Neural progenitor cell (in vitro differentiated cells): Measurements from ENCODE around the gene PRKCD. TPM values are rescaled to one million over a fixed set of nuclear protein-coding genes. Genes with fewer than 3 reads are reported as not detected.

Source experiments
- DNase-seq: peaks from one replicate; pipeline ENCODE4 v3.0.0-alpha.2; 2016; ENCODE audit warnings: low spot score
- H2AFZ ChIP-seq: fragments of 200-600 bp; sonication (generic); replicated peaks from 2 replicates; pipeline ENCODE4 v1.6.1; 2016; ENCODE audit warnings: antibody characterized with exemption
- H3F3A ChIP-seq: fragments of 200-600 bp; sonication (generic); 2 replicates; pipeline ENCODE4 v1.6.1; 2016; ENCODE audit warnings: antibody characterized with exemption, low read depth
- H3K27ac ChIP-seq: fragments of 200-600 bp; sonication (generic); 2 replicates; pipeline ENCODE4 v1.5.1; 2016; ENCODE audit warnings: mild to moderate bottlenecking
- H3K27me3 ChIP-seq: fragments of 200-600 bp; sonication (generic); 2 replicates; pipeline ENCODE4 v1.6.1; 2016; ENCODE audit warnings: mild to moderate bottlenecking, moderate library complexity
- H3K36me3 ChIP-seq: fragments of 200-600 bp; sonication (generic); 2 replicates; pipeline ENCODE4 v1.5.1; 2016
- H3K4me1 ChIP-seq: fragments of 200-600 bp; sonication (generic); 2 replicates; pipeline ENCODE4 v1.6.1; 2016; ENCODE audit warnings: mixed run types
- H3K4me2 ChIP-seq: fragments of 200-600 bp; sonication (generic); 2 replicates; pipeline ENCODE4 v1.6.1; 2016
- H3K4me3 ChIP-seq: fragments of 200-600 bp; sonication (generic); 2 replicates; pipeline ENCODE4 v1.5.1; 2016
- H3K79me2 ChIP-seq: fragments of 200-600 bp; sonication (generic); 2 replicates; pipeline ENCODE4 v1.6.1; 2016; ENCODE audit warnings: low read depth
- H3K9ac ChIP-seq: fragments of 200-600 bp; sonication (generic); 2 replicates; pipeline ENCODE4 v1.6.1; 2016
- H3K9me3 ChIP-seq: fragments of 200-600 bp; sonication (generic); 2 replicates; pipeline ENCODE4 v1.5.1; 2016; ENCODE audit warnings: low read depth
- H4K20me1 ChIP-seq: fragments of 200-600 bp; sonication (generic); 2 replicates; pipeline ENCODE4 v1.6.1; 2016; ENCODE audit warnings: low read depth
- H3K27ac Mint-ChIP-seq: 3 replicates; pipeline ENCODE4 v1.8.0; 2021; ENCODE audit warnings: mixed read lengths
- H3K27me3 Mint-ChIP-seq: 2 replicates; pipeline ENCODE4 v1.8.0; 2022; ENCODE audit warnings: low read depth, mild to moderate bottlenecking, inconsistent platforms, moderate library complexity, mixed read lengths; ENCODE audit not compliant: insufficient read depth
- H3K36me3 Mint-ChIP-seq: 3 replicates; pipeline ENCODE4 v1.8.0; 2021; ENCODE audit warnings: mixed read lengths
- H3K4me1 Mint-ChIP-seq: 3 replicates; pipeline ENCODE4 v1.8.0; 2021; ENCODE audit warnings: mixed read lengths
- H3K4me3 Mint-ChIP-seq: 3 replicates; pipeline ENCODE4 v1.8.0; 2021; ENCODE audit warnings: mild to moderate bottlenecking, moderate library complexity, mixed read lengths
- H3K9me3 Mint-ChIP-seq: 3 replicates; pipeline ENCODE4 v1.8.0; 2020; ENCODE audit warnings: mixed read lengths
- CTCF ChIP-seq: fragments of 200-600 bp; sonication (generic); IDR thresholded peaks from 2 replicates; pipeline ENCODE4 v1.5.1; 2017; ENCODE audit warnings: antibody characterized with exemption, mild to moderate bottlenecking
- EZH2 ChIP-seq: fragments of 200-600 bp; sonication (generic); IDR thresholded peaks from 2 replicates; pipeline ENCODE4 v1.6.1; 2017; ENCODE audit warnings: antibody characterized with exemption, mild to moderate bottlenecking, moderate library complexity
- EZH2phosphoT487 ChIP-seq: fragments of 200-600 bp; sonication (generic); IDR thresholded peaks from 2 replicates; pipeline ENCODE4 v1.6.1; 2017; ENCODE audit warnings: antibody characterized with exemption
- total RNA-seq: library from RNA; depleted of rRNA; stranded (reverse); fragments of >200 nt; gene quantifications from 2 replicates; pipeline ENCODE4 v1.2.3, GENCODE V29; 2015; ENCODE audit warnings: low replicate concordance

Gene PRKCD
- total RNA-seq, 1 donor from 2014 or later: 8.9 TPM

DNA sequence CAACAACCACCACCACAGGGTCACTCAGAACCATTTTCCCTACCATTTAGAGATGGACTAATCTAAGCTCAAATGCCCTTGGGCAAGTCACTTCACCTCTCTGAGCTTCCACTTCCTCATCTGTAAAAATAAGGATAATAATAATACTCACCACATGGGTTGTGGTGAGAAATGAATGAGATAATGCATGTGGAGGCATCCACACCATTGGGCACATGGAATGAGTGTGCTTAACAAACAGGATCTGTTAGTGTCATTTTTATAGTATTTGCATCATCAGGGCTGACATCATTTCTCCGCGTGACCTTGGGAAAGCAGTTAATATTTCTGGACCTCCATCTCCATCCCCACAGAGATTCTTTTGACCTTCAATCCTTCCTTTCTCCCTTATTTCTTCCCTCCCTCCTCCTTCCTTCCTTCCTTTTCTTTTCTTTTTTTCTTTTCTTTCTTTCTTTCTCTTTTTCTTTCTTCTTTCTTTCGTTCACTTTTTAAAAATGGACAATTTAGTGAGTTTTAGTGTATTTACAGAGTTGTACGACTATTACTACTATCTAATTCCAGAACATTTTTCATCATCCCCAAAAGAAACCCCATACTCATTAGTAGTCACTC, 23.1 kb upstream of the PRKCD start:
- DNase-seq: no peak
- Mint-ChIP-seq H3K4me3 (no peak overlapping the region), H3K27me3 (peaks cover 7% of the 10 kb centered on the region), H3K36me3 (no peaks in the 10 kb centered on the region), H3K4me1 (no peaks in the 10 kb centered on the region), H3K27ac (no peak overlapping the region), H3K9me3 (no peaks in the 10 kb centered on the region)
- Histone ChIP-seq H3K79me2 (no peaks in the 10 kb centered on the region), H3K9ac (no peak overlapping the region), H3K4me3 (no peak overlapping the region), H3K36me3 (no peaks in the 10 kb centered on the region), H3K27me3 (no peaks in the 10 kb centered on the region), H3K27ac (no peak overlapping the region), H2AFZ (no peak overlapping the region), H3K9me3 (no peaks in the 10 kb centered on the region), H3K4me1 (no peaks in the 10 kb centered on the region), H4K20me1 (no peaks in the 10 kb centered on the region), H3K4me2 (no peak overlapping the region), H3F3A (no peaks in the 10 kb centered on the region)
- no peak for TF ChIP-seq CTCF
- TF ChIP-seq EZH2phosphoT487: no peak
- TF ChIP-seq EZH2: no peak

GRCh38 chr3:53139906-53140846, 20.8 kb upstream of the PRKCD start:
- Histone ChIP-seq H4K20me1 (no peaks in the 10 kb centered on the region), H3K4me1 (no peaks in the 10 kb centered on the region), H3K27ac (no peak overlapping the region), H3K9me3 (no peaks in the 10 kb centered on the region), H2AFZ (no peak overlapping the region), H3K9ac (no peak overlapping the region), H3K79me2 (no peaks in the 10 kb centered on the region), H3K36me3 (no peaks in the 10 kb centered on the region), H3K4me3 (no peak overlapping the region), H3F3A (no peaks in the 10 kb centered on the region), H3K4me2 (no peak overlapping the region), H3K27me3 (no peaks in the 10 kb centered on the region)
- no peaks in the 10 kb centered on the region for H3K36me3 Mint-ChIP-seq
- peaks cover 3% of the 10 kb centered on the region for H3K27me3 Mint-ChIP-seq
- H3K4me1 Mint-ChIP-seq: no peaks in the 10 kb centered on the region
- peak overlapping the region; percentile 22 for H3K27ac Mint-ChIP-seq
- no peak overlapping the region for H3K4me3 Mint-ChIP-seq
- no peaks in the 10 kb centered on the region for H3K9me3 Mint-ChIP-seq
- no peak for DNase-seq
- TF ChIP-seq EZH2phosphoT487 (no peak), CTCF (no peak), EZH2 (no peak)

- Histone ChIP-seq H3K4me3 (no peak overlapping the region), H3K9me3 (no peaks in the 10 kb centered on the region), H2AFZ (no peak overlapping the region), H3K27me3 (no peaks in the 10 kb centered on the region), H3K79me2 (no peaks in the 10 kb centered on the region), H3K4me2 (no peak overlapping the region), H3K4me1 (no peaks in the 10 kb centered on the region), H3K9ac (no peak overlapping the region), H3K27ac (no peak overlapping the region), H3F3A (no peaks in the 10 kb centered on the region), H4K20me1 (no peaks in the 10 kb centered on the region), H3K36me3 (no peaks in the 10 kb centered on the region)
- Mint-ChIP-seq H3K27ac (no peak overlapping the region), H3K36me3 (no peaks in the 10 kb centered on the region), H3K9me3 (no peaks in the 10 kb centered on the region), H3K4me1 (no peaks in the 10 kb centered on the region), H3K27me3 (peaks cover 2% of the 10 kb centered on the region), H3K4me3 (no peak overlapping the region)
- no peak for DNase-seq
- no peak for TF ChIP-seq CTCF
Observed at GRCh38 chr3:53140847-53141845, 19.9 kb upstream of the PRKCD start.
